Measurements from ENCODE around the gene RPL28.

DNA sequence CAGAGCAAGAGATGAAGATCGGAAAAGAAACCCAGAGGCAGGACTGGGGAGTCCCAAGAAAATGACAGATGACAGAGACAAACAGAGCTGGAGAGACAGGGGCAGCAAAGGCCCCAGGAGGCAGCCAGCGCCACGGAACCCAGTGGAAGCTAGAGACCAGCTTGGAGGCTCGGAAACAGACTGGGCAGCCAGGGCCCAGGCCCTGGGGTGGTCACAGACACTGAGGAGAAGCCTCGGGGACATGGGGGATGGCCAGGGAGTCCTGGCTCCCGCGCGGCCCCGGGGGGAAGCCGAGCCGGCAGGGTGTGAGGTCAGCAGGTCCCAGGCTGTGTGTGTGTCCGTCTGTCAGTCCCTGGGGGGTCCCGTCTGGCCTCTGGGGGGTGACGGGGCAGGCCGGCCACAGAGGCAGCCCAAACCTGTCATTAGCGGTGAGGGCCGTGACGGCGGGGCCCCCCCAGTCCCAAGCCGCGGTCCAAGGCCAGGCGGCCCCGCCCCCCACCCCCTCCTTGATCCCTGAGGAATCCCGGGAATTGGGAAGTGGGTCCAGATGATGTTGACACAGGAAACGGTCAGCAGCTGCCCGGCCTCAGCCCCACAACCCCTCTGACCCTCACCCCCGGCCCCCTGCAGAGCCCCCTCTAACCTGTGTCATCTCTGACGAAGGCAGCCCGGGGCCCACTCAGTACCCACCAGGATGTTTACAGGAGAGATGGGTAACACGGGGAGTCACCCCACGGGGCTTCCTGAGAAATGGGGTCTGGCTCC lies 11.6 kb upstream of the RPL28 start:
- TF ChIP-seq, protein P1, sequence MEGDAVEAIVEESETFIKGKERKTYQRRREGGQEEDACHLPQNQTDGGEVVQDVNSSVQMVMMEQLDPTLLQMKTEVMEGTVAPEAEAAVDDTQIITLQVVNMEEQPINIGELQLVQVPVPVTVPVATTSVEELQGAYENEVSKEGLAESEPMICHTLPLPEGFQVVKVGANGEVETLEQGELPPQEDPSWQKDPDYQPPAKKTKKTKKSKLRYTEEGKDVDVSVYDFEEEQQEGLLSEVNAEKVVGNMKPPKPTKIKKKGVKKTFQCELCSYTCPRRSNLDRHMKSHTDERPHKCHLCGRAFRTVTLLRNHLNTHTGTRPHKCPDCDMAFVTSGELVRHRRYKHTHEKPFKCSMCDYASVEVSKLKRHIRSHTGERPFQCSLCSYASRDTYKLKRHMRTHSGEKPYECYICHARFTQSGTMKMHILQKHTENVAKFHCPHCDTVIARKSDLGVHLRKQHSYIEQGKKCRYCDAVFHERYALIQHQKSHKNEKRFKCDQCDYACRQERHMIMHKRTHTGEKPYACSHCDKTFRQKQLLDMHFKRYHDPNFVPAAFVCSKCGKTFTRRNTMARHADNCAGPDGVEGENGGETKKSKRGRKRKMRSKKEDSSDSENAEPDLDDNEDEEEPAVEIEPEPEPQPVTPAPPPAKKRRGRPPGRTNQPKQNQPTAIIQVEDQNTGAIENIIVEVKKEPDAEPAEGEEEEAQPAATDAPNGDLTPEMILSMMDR (IDR thresholded peaks at IDR 0.05) = no peak
- TF ChIP-seq POLR2A (IDR thresholded peaks at IDR 0.05) = no peak
